Panc1 (cell line): ENCODE results near the gene ELL2.

Source experiments
- SIN3A ChIP-seq: IDR thresholded peaks from 2 replicates; pipeline ENCODE4 v1.6.1; 2012; ENCODE audit warnings: low read depth, mild to moderate bottlenecking, low read length, moderate library complexity, borderline replicate concordance; ENCODE audit not compliant: insufficient read depth
- TF ChIP-seq, protein P1 (sequence below): fragments of 450-650 bp; IDR thresholded peaks from 2 replicates; pipeline ENCODE4 v1.5.1; 2017; ENCODE audit warnings: mild to moderate bottlenecking

- TF ChIP-seq, protein P1, sequence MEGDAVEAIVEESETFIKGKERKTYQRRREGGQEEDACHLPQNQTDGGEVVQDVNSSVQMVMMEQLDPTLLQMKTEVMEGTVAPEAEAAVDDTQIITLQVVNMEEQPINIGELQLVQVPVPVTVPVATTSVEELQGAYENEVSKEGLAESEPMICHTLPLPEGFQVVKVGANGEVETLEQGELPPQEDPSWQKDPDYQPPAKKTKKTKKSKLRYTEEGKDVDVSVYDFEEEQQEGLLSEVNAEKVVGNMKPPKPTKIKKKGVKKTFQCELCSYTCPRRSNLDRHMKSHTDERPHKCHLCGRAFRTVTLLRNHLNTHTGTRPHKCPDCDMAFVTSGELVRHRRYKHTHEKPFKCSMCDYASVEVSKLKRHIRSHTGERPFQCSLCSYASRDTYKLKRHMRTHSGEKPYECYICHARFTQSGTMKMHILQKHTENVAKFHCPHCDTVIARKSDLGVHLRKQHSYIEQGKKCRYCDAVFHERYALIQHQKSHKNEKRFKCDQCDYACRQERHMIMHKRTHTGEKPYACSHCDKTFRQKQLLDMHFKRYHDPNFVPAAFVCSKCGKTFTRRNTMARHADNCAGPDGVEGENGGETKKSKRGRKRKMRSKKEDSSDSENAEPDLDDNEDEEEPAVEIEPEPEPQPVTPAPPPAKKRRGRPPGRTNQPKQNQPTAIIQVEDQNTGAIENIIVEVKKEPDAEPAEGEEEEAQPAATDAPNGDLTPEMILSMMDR = no peak
- TF ChIP-seq SIN3A = no peak
These were observed 47.5 kb upstream of the ELL2 start for GRCh38 chr5:96008987-96009647.
